Uterus (tissue), 4 donors: ENCODE data around the gene PHAF1. TPM values are rescaled to one million over a fixed set of nuclear protein-coding genes. Genes with fewer than 3 reads are reported as not detected.

ENCODE experiments used
- DNase-seq, 2 donors: peaks; one replicate each; pipeline ENCODE4 v3.0.0-alpha.2; 2019 to 2020
- H3K27ac ChIP-seq, 2 donors: fragments of 200-600 bp; sonication (generic); 1 replicate in 1 of 2; 2 replicates in 1 of 2; pipeline ENCODE4 v1.5.1; 2016 to 2018
- H3K27me3 ChIP-seq, 2 donors: fragments of 200-600 bp; sonication (generic); one replicate each; pipeline ENCODE4 v1.5.1; 2018 to 2019; ENCODE audit warnings: control low read depth in 1 of 2
- H3K36me3 ChIP-seq, 2 donors: fragments of 200-600 bp; sonication (generic); one replicate each; pipeline ENCODE4 v1.5.1; 2019; ENCODE audit warnings: control low read depth in 1 of 2
- H3K4me1 ChIP-seq, 2 donors: fragments of 200-600 bp; sonication (generic); one replicate each; pipeline ENCODE4 v1.5.1; 2018 to 2019; ENCODE audit warnings: control low read depth in 1 of 2
- H3K4me3 ChIP-seq, 2 donors: fragments of 200-600 bp; sonication (generic); 1 replicate in 1 of 2; 2 replicates in 1 of 2; pipeline ENCODE4 v1.5.1; 2018 to 2019; ENCODE audit warnings: mild to moderate bottlenecking in 1 of 2
- H3K9me3 ChIP-seq, 2 donors: fragments of 200-600 bp; sonication (generic); one replicate each; pipeline ENCODE4 v1.5.1; 2019; ENCODE audit warnings: control low read depth in 1 of 2
- CTCF ChIP-seq, 4 experiments: fragments of 200-600 bp in 2 of 4; fragments of 450-650 bp in 2 of 4; sonication (generic) in 2 of 4; IDR thresholded peaks; one replicate each; pipeline ENCODE4 v1.5.1; 2016 to 2019; ENCODE audit warnings: antibody characterized with exemption in 4 of 4, mild to moderate bottlenecking in 2 of 4, moderate library complexity in 1 of 4
- POLR2A ChIP-seq, 2 donors: fragments of 450-650 bp; IDR thresholded peaks; one replicate each; pipeline ENCODE4 v1.6.1; 2016; ENCODE audit warnings: antibody characterized with exemption in 2 of 2, mild to moderate bottlenecking in 1 of 2, moderate library complexity in 1 of 2
- intact Hi-C: fragments of 100-400 bp; cut with DNase I; formaldehyde crosslinking; loops from one replicate; pipeline ENCODE4 v1.15.1; 2023; ENCODE audit warnings: low total_unique reads
- total RNA-seq, 4 donors: library from RNA; depleted of rRNA in 3 of 4; stranded (reverse); fragments of >200 nt in 3 of 4; gene quantifications; one replicate each; pipeline versions ENCODE4 v1.1.0 to v1.2.4, GENCODE V29; 2014 to 2023
- donor health status: DM: yes; HTN: yes; CAD: no.

The PHAF1 gene
- total RNA-seq, 4 donors from 2014 or later: 12.3 to 27.1 (median 21.1) TPM

- no peak for TF ChIP-seq CTCF (IDR thresholded peaks at IDR 0.05)
- TF ChIP-seq POLR2A (IDR thresholded peaks at IDR 0.05): no peak
- H3K27ac ChIP-seq: peak overlapping the region in 1 of 2 donors; percentile 37
- intact Hi-C loops: no loop called here
- no peaks in the 10 kb centered on the region for H3K9me3 ChIP-seq
- no peaks in the 10 kb centered on the region for H3K27me3 ChIP-seq
- DNase-seq: no peak
- H3K4me3 ChIP-seq: peak overlapping the region; percentile 28 to 32
- no peaks in the 10 kb centered on the region for H3K36me3 ChIP-seq
- H3K4me1 ChIP-seq: peaks cover 0 to 34% of the 10 kb centered on the region in 2 donors
Measured at GRCh38 chr16:67165121-67166078, 55.7 kb downstream of the PHAF1 start.

GRCh38 chr16:67166110-67166547, 56.4 kb downstream of the PHAF1 start:
- no peaks in the 10 kb centered on the region for H3K27me3 ChIP-seq
- H3K27ac ChIP-seq: no peak overlapping the region
- no peak overlapping the region for H3K4me3 ChIP-seq
- H3K4me1 ChIP-seq: peaks cover 0 to 33% of the 10 kb centered on the region in 2 donors
- no peak for DNase-seq
- H3K36me3 ChIP-seq: no peaks in the 10 kb centered on the region
- TF ChIP-seq CTCF (IDR thresholded peaks at IDR 0.05) (no peak), POLR2A (IDR thresholded peaks at IDR 0.05) (no peak)
- no peaks in the 10 kb centered on the region for H3K9me3 ChIP-seq
- intact Hi-C loops: no loop called here

- intact Hi-C loops: no loop called here
- TF ChIP-seq POLR2A (IDR thresholded peaks at IDR 0.05) (no peak), CTCF (IDR thresholded peaks at IDR 0.05) (no peak)
- no peak overlapping the region for H3K4me3 ChIP-seq
- no peak for DNase-seq
- H3K36me3 ChIP-seq: no peaks in the 10 kb centered on the region
- H3K27ac ChIP-seq: no peak overlapping the region
- H3K27me3 ChIP-seq: no peaks in the 10 kb centered on the region
- peaks cover 0 to 28% of the 10 kb centered on the region in 2 donors for H3K4me1 ChIP-seq
- no peaks in the 10 kb centered on the region for H3K9me3 ChIP-seq
Measured at GRCh38 chr16:67166598-67167168, 56.9 kb downstream of the PHAF1 start.

- Histone ChIP-seq H3K4me1 (peaks cover 0 to 28% of the 10 kb centered on the region in 2 donors), H3K27me3 (no peaks in the 10 kb centered on the region), H3K9me3 (no peaks in the 10 kb centered on the region), H3K36me3 (no peaks in the 10 kb centered on the region), H3K27ac (no peak overlapping the region), H3K4me3 (no peak overlapping the region)
- TF ChIP-seq POLR2A (IDR thresholded peaks at IDR 0.05) (no peak), CTCF (IDR thresholded peaks at IDR 0.05) (no peak)
- intact Hi-C loops: no loop called here
- DNase-seq: no peak
Measured at GRCh38 chr16:67167588-67167987, 57.8 kb downstream of the PHAF1 start.

GRCh38 chr16:67169011-67169451, 59.3 kb downstream of the PHAF1 start:
- no peak for TF ChIP-seq POLR2A (IDR thresholded peaks at IDR 0.05)
- TF ChIP-seq CTCF (IDR thresholded peaks at IDR 0.05): no peak
- intact Hi-C loops: no loop called here
- Histone ChIP-seq H3K9me3 (no peaks in the 10 kb centered on the region), H3K27me3 (no peaks in the 10 kb centered on the region), H3K4me3 (no peak overlapping the region), H3K4me1 (peaks cover 0 to 15% of the 10 kb centered on the region in 2 donors), H3K36me3 (no peaks in the 10 kb centered on the region), H3K27ac (peak overlapping the region in 1 of 2 donors; percentile 93)
- DNase-seq: no peak
